NCI-H2081 (cell line): ENCODE measurements around the gene ST3GAL2.

ENCODE experiments used
- DNase-seq, 2 experiments: peaks; one replicate each; lab custom pipeline; 2025; lab: John Stamatoyannopoulos, UW

Gene ST3GAL2

DNA sequence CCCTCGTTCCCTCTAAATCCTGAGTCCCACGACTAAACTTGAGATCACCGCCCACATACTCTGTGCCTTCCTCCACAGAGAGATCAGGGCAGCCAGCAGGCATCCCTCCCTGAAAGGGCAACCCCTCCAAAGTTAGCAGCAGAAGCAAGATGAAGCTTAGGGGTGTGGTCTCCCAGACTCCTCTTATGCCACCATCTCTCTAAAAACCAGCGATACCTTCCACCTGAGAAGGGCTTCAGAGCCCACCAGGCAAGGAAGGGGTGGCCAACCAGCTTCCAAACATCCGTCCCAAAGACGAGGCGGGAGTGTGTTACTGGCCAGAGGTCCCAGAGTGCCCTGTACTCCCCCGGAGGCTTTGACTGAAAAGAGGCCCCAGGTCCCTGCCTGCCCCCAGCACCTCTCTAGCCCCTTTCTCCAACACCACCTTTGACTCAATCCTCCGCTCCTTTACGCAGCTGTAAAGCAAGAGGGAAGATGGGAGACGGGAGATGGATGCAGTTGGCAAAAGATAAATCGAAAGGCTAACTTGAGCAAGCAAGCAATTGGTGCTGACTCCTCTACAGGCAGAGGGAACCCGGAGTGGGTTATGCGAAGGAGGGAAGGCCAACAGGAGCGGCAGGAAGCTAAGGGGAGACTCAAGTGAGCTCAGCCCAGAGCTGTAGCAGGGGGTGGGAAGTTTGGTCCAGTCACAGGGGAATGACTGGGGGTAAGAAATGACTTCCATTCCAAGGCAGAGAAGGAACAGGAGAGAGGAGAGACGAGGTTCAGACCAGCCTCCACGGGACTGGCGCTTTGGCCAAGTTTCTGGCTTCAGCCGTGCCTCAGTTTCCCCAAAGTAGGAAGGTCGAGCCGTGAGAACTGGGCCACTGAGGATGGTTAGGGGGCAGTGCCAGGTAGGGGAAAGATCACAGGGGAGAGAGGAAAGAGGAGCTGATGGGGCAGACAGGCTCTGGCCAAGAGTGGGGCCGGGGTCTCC is 1.0 kb downstream of the ST3GAL2 start:
- DNase-seq, result no peak

GRCh38 chr16:70437017-70437581 is 1.8 kb downstream of the ST3GAL2 start:
- DNase-seq, result no peak

- no peak for DNase-seq
These were observed 4.2 kb downstream of the ST3GAL2 start for GRCh38 chr16:70434484-70435260.

DNA sequence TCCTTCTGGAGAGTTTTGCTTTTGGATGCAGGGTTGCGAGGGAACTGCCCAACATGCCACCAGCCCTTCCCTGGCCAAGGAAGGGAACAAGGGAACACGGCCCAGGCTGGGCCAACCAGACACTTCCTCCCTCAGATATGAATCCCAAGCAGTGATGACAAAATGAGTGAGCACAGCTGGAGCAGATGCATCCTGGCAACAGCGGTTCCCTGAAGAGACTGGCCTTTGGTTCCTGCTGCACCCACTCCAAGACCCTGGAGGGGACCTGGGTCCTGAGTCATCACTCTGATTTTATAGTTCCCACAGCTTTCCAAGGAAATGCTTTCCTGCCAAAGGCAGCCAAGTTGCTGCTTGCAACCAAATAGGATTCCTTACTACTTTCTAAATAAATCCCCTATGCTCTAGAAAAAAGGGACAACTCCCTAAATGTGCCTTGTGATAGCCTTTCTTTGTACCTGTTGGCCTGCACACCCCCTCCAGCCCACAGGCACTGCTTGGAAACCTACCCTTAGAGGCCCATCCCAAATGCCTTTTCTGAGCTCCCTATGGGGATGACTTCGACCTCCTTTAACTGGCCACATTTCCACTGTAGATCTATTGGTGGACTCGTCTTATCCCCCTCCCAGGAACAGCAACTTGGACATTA is 5.3 kb downstream of the ST3GAL2 start:
- no peak for DNase-seq

- DNase-seq, result no peak
These were observed 6.0 kb downstream of the ST3GAL2 start for GRCh38 chr16:70432723-70433457.

- DNase-seq, result no peak
These were observed 6.6 kb downstream of the ST3GAL2 start for GRCh38 chr16:70432356-70432722.

DNA sequence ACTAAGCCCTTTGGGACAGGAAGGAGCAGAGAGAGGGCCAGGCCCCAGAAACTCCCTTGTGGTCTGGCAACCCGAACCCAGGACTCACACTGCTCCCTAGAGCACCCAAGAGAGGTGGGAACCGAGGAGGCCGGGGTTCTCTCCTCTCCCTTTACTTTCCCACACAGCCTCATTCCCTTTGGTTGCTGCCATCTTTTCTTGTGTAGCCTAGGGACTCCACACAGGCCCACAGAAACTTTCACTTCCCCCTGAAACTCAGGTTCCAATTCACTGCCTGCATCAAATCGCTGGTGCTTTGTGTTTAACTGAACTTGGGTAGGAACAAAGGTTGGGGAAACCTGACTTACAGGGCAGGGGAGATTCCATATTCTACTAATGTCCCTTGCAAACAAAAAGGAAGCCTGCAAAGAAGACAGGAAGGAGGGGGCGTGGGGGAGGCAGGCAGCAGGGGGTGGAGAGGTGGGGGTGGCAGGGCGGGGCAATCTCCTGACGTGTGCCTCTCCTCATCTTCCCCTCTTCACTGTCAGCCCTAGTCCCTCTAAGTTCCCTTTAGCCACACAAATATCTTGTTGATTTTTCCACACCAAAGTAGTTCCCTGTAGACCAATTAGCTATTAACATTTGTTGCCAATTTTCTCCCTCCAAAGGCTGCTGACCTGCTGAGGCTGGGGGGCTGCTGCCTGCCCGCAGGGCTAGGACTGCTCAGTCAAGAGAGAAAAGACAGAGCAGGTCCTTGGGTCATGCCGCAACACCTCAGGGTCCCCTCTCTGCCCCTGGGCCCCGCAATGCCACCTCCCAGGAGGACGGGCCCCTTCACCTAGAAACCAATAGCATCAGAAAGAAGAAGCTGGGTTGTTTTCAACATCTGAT is 8.0 kb downstream of the ST3GAL2 start:
- no peak for DNase-seq

DNA sequence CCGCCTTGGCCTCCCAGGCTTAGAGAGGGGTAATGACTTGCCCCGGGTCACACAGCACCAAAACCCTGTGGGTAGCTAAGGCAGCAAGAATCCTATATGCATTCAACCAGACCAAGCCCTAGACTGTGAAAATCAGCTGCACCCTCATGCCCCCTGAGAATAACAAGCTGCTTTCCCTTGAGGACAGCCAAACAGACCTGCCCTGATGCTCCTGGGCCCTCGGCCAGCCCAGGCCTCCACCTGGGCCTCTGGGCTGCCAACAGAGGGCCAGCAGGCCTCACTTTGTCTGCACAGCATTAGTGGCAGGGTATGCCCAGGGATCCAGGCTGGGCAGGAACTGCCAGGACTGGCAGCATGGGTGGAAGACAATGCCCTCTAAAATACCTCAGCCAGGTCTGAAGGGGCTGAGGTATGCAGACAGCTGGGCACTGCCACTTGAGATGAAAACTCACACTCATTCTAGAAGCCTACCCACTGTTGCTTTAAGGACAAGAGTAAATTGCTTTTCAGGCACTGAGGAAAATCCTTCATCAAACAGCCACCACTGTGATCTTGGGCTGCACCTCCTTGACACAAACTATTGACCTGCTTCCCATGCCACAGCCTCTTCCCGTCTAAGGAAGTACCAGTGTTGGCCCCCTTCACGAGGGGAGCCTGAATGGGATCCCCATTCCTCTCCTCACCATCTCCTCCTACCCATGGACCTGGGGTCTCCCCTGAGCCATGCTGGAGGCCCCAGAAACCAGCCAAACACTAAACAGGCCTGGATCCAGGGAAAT is 8.8 kb downstream of the ST3GAL2 start:
- no peak for DNase-seq

DNA sequence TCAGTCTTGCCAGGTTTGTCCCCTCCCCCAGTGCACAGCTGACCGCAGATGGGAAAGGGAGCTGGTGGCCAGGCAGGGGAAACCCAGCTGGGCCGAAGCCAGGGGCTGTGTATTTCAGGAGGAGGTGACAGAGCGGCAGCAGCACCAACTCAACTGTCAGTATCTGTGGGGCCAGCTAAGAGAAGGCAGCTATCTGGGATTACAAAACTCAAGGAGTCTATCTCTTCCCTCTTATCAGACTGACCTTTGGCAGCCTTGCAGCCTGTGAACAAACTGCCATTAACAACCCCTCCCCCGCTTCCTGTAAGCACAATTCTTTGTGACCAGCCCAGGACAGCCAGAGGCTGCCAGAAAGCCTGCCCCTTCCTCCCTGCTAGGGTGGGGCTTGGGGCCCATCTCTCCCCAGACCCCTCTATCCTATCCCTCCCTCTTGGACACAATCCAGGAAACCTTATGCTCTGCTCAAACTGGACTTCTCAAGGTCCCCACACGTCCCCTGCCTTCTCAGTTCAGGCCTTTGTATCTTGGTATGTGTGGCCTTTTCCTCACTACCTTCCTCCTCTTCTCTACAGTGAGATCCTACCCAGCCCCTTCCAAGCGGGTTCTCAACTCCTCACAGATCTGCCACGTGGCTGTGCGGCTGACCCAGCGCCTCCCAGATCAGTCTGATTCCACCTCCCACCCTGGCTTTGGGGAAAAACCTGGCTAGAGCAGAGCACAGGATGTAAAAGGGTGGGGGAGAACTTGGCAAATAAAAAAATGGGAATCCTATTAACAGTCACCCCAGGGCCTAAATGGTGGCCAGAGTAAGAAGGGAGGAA is 10.5 kb downstream of the ST3GAL2 start:
- no peak for DNase-seq

DNA sequence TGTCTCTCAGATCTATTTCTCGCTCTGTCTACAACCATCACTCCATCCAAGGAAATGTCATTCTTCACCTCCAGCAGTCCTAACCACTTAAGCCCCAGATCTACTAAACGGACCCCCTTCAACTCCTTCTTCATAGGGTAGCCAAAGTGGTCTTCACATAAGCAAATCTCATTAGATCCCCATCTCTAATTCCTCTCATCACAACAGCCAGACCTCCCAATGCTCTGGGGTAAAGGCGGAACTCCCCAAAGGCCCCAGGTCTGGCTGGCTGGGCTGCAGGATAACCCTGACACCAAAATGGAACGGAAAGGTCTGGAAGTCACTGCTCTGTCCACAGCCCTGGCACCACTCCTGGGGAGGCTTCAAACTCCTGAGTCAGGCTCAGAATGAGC is 11.1 kb downstream of the ST3GAL2 start:
- no peak for DNase-seq

DNA sequence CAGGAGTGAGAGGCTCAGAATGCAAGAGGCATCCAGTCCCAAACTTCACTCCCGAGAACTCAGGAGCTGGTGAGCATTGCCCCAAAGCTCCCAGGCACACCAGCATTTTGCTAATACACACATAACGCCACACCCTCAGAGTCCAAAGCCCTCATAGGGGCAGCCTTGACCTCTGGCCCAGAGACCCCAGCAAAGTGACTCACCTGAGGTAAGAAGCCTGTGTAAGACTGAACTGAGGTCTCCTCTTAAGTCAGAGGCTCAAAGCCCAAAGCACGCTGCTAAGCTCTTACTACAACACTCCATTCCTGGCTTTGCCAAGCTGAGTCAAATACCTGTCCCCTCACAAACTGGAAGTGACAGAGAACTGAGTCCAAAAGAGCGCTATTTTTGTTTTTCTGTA is 16.4 kb downstream of the ST3GAL2 start:
- no peak for DNase-seq

DNA sequence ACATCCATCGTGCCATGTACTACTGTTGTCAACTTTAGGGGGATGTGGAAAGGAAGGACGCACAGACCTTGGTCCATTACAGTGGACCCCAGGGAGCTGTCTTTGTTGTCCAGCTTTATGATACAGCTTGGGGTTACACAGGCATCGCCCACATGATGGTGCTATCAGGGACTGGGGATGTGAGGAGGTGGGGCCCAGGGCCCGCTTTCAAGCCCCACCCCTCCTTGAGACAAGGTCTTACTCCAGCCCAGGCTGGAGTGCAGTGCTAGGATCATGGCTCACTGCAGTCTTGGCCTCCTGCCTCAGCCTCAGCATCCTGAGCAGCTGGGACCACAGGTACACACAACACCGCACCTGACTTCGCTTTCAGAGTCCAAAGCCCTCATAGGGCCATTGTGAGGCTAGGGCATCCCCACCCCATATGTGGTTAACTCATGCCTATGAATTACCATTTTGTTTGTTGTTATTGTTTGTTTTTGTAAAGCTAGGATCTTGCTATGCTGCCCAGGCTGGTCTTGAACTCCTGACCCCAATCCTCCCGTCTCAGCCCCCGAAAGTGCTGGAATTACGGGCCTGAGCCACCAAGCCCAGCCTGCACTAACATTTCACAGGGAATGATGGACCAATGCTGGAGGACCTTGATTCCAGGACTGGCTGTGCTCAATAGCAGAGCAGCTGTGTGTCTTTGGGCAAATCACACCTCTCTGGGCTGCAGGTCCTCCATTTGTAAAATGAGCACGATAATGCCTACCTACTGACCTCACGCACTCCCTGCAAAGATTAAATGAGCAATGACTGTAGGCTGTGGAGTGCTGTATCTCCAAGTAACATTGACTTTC is 17.2 kb downstream of the ST3GAL2 start:
- DNase-seq, result no peak

GRCh38 chr16:70421014-70421413 is 17.9 kb downstream of the ST3GAL2 start:
- no peak for DNase-seq

DNA sequence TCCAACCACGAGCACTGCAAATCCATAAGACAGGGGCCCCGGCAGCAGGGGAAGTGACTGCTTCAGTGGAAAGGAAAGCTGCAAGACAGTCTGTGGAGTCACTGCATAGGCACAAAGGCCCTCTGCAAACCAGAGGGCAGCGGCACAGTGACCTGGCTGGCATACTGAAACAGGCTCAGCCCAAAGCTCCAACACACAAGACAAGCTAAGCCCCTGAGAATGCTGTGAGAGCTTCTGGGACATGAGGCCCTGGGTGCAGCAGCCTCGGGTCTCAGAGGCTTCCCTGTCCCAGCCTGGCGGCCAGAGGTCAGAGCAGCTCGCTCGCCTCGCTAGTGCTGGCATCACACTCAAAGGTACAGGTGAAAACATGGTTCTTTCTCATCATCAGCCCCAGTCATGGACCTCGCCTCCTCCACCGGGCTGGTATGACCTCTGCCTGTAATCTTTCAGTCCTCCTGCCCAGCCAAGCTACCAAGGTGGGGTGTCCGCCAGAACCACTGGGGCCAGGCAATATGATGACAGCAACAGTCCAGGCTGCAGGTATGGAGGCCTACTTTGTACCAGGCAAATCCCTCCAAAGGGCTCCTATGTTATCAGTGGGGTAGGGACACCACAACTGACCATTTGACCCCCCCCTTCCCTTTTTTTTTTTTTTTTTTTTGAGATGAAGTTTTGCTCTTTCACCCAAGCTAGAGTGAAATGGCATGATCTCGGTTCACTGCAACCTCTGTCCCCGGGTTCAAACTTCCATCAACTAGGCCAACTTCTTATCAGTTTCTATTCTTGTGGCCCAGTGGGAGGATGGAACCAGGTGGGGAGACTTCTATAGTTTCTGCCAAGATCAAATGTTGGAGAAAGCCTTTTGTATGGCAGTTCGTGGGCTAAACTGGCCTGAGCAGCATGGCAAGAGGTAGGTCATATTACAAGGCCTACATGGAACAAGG is 19.2 kb downstream of the ST3GAL2 start:
- no peak for DNase-seq

DNA sequence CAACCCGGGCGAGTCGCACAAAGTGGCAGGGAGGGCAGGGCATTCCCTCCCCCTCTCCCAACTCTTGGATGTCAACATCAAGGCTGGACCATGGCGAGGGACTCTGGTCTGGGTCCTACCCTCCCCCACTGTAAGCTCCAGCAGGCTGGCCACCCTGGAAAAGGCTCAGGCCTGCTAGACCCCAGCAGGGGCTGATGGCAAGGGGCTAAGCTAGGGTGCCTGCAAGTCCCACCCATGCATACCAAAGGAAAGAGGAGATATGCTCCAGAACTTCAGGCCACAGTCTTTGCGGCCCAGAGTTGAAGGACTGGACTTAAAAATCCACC is 19.9 kb downstream of the ST3GAL2 start:
- DNase-seq, result no peak

DNA sequence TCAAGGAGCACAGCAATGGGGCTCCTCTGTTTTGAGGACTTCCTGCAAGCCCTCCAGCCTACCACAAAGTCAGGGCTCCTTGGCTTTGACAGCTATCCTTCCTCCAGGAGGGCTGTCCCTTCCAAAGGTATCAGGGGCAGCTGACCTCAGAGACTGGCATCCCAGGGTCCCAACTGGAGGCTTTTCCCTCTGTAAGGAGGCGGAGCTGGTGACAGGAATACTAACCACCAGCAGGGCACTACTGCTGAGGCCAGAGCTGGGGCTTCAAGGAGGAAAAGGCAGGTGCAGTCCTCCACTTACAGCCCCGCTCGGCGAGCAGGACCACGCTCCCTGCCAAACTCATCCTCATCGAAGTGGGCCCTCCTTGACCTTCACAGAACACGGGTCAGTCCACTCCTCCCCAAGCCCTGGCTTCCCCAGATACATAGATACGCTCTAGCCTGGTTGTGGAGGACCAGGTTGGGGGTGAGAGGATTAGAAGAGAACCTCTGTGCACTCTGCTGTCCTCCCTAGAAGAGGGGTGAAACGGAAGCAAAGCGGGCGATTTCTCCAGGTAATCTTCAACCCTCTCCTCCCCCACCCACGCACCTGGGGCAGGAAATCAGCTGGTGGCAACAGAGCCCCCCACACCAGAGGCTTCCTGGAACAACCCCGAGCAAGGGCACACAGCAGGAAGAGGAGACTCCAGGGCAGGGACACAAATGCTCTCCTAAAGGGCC is 20.5 kb downstream of the ST3GAL2 start:
- no peak for DNase-seq
